Measurements from ENCODE around the gene KRTAP4-8.
"Not testable (repeated sequence)": the region's sequence is repeated elsewhere in the genome, so short reads cannot be mapped to it uniquely, and the experiment has no call there.

KRTAP4-8 gene

GRCh38 chr17:41119696-41120690, 22.1 kb upstream of the KRTAP4-8 start:
- H3K4me1 Mint-ChIP-seq, result peaks cover 37% of the 10 kb centered on the region
- not testable (repeated sequence) for H3K36me3 Mint-ChIP-seq; DNase-seq (ENCODE audit: low spot score in 2 of 2); H3K4me3 Mint-ChIP-seq; H3K9me3 Mint-ChIP-seq; H3K27ac Mint-ChIP-seq; ATAC-seq

DNA sequence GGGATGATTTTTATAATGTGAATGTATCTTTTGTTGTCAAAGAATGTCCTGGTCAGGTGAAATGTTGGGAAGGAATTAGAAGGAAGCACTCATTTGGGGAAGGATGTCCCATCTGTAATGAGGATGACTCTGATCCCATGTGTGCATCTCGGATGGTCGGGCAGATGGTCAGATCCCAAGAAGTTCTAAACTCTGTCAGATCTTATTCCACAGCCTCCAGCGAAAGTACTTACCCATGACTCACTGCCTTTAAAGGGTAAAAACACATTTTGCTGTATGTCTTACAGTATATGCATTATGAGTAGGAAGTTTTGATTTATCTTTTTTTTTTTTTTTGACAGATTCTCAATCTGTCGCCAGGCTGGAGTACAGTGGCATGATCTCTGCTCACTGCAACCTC, 20.8 kb upstream of the KRTAP4-8 start:
- Mint-ChIP-seq H3K27ac (no peak overlapping the region), H3K9me3 (no peaks in the 10 kb centered on the region), H3K4me3 (no peak overlapping the region), H3K4me1 (peaks cover 30% of the 10 kb centered on the region), H3K36me3 (no peaks in the 10 kb centered on the region)
- DNase-seq (ENCODE audit: low spot score in 2 of 2) (no peak), ATAC-seq (no peak)

GRCh38 chr17:41117846-41118386, 20.0 kb upstream of the KRTAP4-8 start, which contains the start of gene KRTAP4-11:
TSS of gene KRTAP4-11 (minus strand) at chr17:41118373. CDS start at chr17:41118315, 58 bp downstream.
- H3K4me1 Mint-ChIP-seq, result peaks cover 22% of the 10 kb centered on the region
- ATAC-seq; DNase-seq (ENCODE audit: low spot score in 2 of 2); H3K9me3 Mint-ChIP-seq; H3K36me3 Mint-ChIP-seq; H3K4me3 Mint-ChIP-seq; H3K27ac Mint-ChIP-seq: not testable (repeated sequence)

DNA sequence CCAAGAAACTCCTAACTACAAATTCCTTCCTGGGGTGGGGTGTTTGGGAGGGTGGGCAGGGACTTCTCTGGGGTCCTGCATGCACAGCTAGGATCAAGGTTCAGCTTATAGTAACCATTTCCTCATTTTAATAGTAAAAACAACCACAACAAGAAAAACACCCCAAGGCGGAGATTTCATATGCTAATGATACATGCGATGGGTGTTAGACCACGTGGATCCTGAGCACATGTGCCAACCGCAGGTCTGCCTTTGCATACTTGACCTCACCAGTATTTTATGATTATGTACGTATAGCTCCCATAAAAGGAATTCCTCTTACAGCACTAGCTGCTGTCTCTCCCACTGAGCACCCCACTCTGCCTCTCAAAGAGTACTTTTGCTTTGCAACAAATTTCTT, 18.4 kb upstream of the KRTAP4-8 start:
- Mint-ChIP-seq H3K9me3 (no peaks in the 10 kb centered on the region), H3K4me3 (no peak overlapping the region), H3K27ac (no peak overlapping the region), H3K36me3 (no peaks in the 10 kb centered on the region), H3K4me1 (peaks cover 21% of the 10 kb centered on the region)
- DNase-seq (ENCODE audit: low spot score in 2 of 2) (no peak), ATAC-seq (no peak)

DNA sequence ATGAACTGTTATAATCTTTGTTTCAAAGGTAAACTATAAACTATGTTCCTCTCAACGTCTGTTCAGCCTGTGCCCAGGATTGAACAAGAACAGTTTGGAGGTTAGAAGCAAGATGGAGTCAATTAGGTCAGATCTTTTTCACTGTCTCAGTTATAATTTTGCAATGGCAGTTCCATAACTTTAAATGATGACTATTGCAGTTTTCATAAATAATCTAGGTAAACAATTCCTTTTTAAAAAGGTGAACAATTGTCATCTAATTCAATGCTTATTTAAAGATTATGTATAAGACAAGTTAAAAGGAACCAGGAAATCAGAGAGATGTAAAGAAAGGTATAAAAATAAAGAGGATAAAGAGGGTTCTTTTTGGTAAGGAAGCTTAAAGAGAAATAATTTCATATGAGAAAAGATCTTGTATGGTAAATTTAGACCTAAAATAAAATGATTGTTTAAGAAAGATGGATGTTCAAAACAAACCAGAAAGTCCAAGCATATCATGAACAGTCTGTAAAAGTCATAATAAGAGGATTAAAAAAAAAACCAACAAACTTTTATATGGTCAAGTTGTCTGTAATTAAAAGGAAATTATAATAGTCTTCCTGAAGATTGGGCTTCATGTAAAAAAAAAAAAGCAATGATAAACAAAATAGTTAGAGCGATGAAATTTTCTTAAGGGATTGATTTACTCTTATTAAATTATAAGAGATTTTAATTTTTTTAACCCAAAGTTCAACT, 13.4 kb upstream of the KRTAP4-8 start:
- H3K4me3 Mint-ChIP-seq, result no peak overlapping the region
- no peak for DNase-seq (ENCODE audit: low spot score in 2 of 2)
- H3K36me3 Mint-ChIP-seq, result no peaks in the 10 kb centered on the region
- no peak overlapping the region for H3K27ac Mint-ChIP-seq
- peaks cover under 1% of the 10 kb centered on the region for H3K4me1 Mint-ChIP-seq
- ATAC-seq, result no peak
- no peaks in the 10 kb centered on the region for H3K9me3 Mint-ChIP-seq

DNA sequence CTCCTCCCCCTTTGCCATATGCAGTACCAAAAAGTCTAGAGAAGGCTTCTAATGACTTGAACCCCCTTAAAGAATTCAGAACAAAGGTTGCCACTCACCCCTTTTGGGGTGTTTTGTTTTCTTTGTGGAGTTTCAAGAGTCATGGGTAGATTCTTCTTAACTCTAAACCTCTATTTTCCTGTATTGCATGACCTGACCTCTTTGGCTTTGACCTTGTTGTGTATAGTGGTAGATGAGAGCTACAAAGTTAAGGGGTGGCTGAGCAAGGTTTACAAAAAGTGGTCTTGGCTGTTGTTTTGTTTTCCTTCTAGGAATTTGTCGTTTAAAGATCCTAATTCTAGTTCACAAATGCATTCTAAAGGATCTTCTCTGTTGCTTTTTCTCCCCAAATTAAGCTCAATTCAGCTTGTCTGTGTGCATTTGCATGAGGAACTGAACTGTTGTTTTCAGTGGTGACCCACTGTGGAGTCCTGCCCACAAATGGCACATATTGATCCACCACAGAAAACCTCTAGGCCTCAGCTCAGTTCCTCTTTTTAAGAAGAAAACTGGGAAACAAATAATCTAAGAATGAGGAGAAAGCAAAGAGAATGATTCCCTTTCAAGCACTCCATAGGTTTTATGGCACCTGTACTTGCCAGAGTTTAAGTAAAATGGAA, 10.9 kb upstream of the KRTAP4-8 start:
- not testable (repeated sequence) for H3K9me3 Mint-ChIP-seq; H3K27ac Mint-ChIP-seq; H3K4me1 Mint-ChIP-seq; H3K36me3 Mint-ChIP-seq; ATAC-seq; H3K4me3 Mint-ChIP-seq; DNase-seq (ENCODE audit: low spot score in 2 of 2)

DNA sequence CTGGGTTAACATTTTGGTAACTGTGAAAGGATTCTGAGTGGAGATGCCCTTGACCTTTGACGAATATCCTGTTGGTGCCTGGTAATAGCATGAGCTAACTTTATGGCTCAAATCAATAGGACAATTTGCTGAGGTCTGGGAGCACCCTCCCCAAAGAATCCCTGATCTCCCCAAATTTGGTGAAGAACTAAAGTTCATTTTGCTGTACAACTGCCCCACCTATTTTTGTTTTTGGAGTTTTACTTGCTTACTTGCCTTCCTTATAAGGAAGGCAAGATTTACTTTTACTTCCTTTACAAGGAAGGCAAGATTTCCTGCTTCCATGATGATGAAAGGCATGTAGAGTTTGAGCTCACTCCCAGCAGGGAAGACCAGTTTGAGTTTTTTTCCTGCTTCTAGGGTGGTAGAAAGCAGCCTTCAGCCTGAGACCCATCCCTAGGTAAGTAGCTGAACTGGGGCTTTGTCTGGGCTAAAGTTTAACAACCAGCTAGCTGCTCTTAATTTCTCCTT, 10.1 kb upstream of the KRTAP4-8 start:
- Mint-ChIP-seq H3K9me3 (no peaks in the 10 kb centered on the region), H3K27ac (no peak overlapping the region), H3K4me1 (no peaks in the 10 kb centered on the region)

GRCh38 chr17:41105347-41105746, 7.4 kb upstream of the KRTAP4-8 start, which contains the start of gene KRTAP4-9:
TSS of gene KRTAP4-9 (plus strand) at chr17:41105389. CDS start at chr17:41105389, 0 bp downstream.
- not testable (repeated sequence) for ATAC-seq; DNase-seq (ENCODE audit: low spot score in 2 of 2); H3K4me1 Mint-ChIP-seq; H3K27ac Mint-ChIP-seq; H3K36me3 Mint-ChIP-seq; H3K9me3 Mint-ChIP-seq; H3K4me3 Mint-ChIP-seq

More for the DNA sequence above, 10.1 kb upstream of the KRTAP4-8 start:
- DNase-seq (ENCODE audit: low spot score in 2 of 2), result no peak
- H3K4me3 Mint-ChIP-seq, result no peak overlapping the region
- ATAC-seq, result no peak
- no peaks in the 10 kb centered on the region for H3K36me3 Mint-ChIP-seq

GRCh38 chr17:41104386-41105038, 6.6 kb upstream of the KRTAP4-8 start:
- not testable (repeated sequence) for H3K36me3 Mint-ChIP-seq; H3K9me3 Mint-ChIP-seq; H3K27ac Mint-ChIP-seq; DNase-seq (ENCODE audit: low spot score in 2 of 2); ATAC-seq; H3K4me3 Mint-ChIP-seq; H3K4me1 Mint-ChIP-seq

DNA sequence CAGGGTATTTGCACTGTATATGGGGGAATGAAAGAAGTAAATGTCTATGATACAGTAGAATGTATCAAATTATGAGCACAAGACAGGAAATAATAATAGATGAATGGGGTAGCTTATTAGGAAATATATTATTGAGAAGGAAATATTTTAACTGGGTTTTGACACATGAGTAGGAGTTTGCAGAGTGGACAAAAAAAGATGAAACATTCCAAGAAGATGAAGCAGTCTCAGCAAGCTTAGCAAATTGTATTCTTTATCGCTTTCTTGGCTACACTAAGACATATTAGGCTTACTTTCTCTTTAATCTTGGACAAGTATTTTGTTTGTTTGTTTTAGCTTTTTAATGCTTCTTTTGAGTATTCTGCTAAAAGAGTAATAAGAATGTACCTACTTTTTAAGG, 6.0 kb upstream of the KRTAP4-8 start:
- ATAC-seq (no peak), DNase-seq (ENCODE audit: low spot score in 2 of 2) (no peak)
- Mint-ChIP-seq H3K4me1 (no peaks in the 10 kb centered on the region), H3K27ac (no peak overlapping the region), H3K4me3 (no peak overlapping the region), H3K36me3 (no peaks in the 10 kb centered on the region), H3K9me3 (no peaks in the 10 kb centered on the region)

DNA sequence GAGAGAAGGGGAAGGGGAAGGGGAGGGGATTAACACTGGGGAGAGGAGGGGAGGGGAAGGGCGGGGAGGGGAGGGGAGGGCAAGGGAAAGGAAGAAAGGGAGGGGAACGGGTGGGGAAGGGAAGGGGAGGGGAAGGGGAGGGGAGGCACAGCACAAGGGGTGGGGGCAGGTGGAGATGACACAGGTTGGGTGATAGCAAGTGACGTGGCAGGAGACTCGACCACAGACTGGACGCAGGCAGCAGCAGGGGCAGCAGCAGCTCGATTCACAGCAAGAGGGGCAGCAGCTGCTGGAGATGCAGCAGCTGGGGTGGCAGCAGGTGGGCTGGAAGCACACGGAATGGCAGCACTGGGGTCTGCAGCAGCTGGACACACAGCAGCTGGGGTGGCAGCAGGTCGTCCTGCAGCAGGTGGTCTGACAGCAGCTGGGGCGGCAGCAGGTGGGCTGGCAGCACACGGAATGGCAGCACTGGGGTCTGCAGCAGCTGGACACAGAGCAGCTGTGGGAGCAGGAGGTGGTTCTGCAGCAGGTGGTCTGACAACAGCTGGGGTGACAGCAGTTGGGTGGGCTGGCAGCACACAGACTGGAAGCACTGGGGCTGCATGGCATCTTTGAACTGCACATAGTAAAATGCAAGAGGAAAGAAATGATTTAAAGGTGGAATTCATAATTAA, 3.8 kb upstream of the KRTAP4-8 start, which contains the start of gene KRTAP4-16:
Gene KRTAP4-16 (minus strand): TSS at position 624 of the 674 bp plus-strand sequence. CDS start 0 bp downstream, at position 624.
- Mint-ChIP-seq H3K9me3 (no peaks in the 10 kb centered on the region), H3K27ac (no peak within 1 kb of the TSS), H3K36me3 (no peaks in the 10 kb centered on the region), H3K4me1 (no peaks in the 10 kb centered on the region), H3K4me3 (no peak within 1 kb of the TSS)
- no peak for ATAC-seq
- DNase-seq (ENCODE audit: low spot score in 2 of 2), result no peak

DNA sequence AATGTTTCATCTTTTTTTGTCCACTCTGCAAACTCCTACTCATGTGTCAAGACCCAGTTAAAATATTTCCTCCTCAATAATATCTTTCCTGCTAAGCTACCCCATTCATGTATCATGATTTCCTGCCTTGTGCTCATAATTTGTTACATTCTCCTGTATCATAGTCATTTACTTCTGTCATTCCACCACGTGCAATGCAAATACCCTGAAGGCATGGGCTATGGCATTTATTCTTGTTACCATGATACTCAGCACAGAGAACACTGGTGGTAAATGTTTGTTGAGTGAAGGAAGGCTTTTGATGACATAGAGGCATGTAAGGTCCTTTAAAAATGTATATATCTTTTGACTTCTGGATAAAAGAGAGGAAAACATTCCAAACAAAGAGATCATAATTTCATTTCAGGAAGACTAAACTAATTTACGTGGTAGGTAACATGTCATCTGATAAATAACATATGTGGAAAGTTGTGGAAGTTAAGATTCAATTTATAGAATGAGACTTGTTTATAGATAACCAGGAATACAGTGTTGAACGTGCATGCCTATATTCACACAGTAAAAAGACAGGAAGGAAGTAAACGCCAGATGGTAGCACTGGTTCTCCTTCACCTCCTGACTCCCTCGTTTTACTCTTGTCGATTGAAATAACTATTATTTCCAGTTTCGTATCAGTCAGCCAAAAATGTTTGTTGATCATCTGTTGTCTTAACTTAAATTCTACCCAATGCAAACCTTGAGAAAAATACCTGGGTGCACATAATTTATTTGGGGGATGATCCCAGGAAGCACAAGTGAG, 1.9 kb upstream of the KRTAP4-8 start:
- DNase-seq (ENCODE audit: low spot score in 2 of 2); H3K9me3 Mint-ChIP-seq; H3K36me3 Mint-ChIP-seq; H3K4me1 Mint-ChIP-seq; ATAC-seq; H3K4me3 Mint-ChIP-seq; H3K27ac Mint-ChIP-seq: not testable (repeated sequence)

DNA sequence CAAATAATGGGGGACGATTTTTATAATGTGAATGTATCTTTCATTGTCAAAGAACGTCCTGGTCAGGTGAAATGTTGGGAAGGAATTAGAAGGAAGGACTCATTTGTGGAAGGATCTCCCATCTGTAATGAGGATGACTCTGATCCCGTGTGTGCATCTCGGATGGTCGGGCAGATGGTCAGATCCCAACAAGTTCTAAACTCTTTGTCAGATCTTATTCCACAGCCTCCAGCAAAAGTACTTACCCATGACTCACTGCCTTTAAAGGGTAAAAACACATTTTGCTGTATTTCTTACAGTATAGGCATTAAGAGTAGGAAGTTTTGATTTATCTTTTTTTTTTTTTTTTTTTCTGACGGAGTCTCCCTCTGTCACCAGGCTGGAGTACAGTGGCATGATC, 539 bp upstream of the KRTAP4-8 start:
- H3K4me1 Mint-ChIP-seq, result no peaks in the 10 kb centered on the region
- ATAC-seq (no peak), DNase-seq (ENCODE audit: low spot score in 2 of 2) (no peak)
- H3K9me3 Mint-ChIP-seq, result no peaks in the 10 kb centered on the region
- no peak overlapping the region for H3K27ac Mint-ChIP-seq
- no peaks in the 10 kb centered on the region for H3K36me3 Mint-ChIP-seq
- H3K4me3 Mint-ChIP-seq, result no peak overlapping the region
